Hepatocyte (in vitro differentiated cells): ENCODE results near the gene FRA10AC1.

Experiments used
- CTCF ChIP-seq: fragments of 200-600 bp; sonication (generic); IDR thresholded peaks from 2 replicates; pipeline ENCODE4 v1.5.1; 2016; ENCODE audit warnings: antibody characterized with exemption, mild to moderate bottlenecking; ENCODE audit not compliant: poor library complexity
- EZH2phosphoT487 ChIP-seq: fragments of 200-600 bp; sonication (generic); IDR thresholded peaks from one replicate; pipeline ENCODE4 v1.6.1; 2018; ENCODE audit warnings: antibody characterized with exemption, mild to moderate bottlenecking, low read depth, moderate library complexity; ENCODE audit not compliant: unreplicated experiment, severe bottlenecking

GRCh38 chr10:93622942-93623341 lies 79.5 kb downstream of the FRA10AC1 start:
- TF ChIP-seq CTCF, result no peak
- TF ChIP-seq EZH2phosphoT487, result no peak
